Nephron (organoid): Measurements from ENCODE around the gene KISS1R.
"Not testable (repeated sequence)": the region's sequence is repeated elsewhere in the genome, so short reads cannot be mapped to it uniquely, and the experiment has no call there.

Experiments
- H3K27ac Mint-ChIP-seq, 3 experiments: 2 replicates each; pipeline ENCODE4 v1.8.0; 2020; ENCODE audit warnings: mixed read lengths in 3 of 3, mild to moderate bottlenecking in 2 of 3, moderate library complexity in 1 of 3
- H3K27me3 Mint-ChIP-seq: 2 replicates; pipeline ENCODE4 v1.8.0; 2021; ENCODE audit warnings: low read depth, mild to moderate bottlenecking, moderate library complexity, mixed read lengths
- H3K36me3 Mint-ChIP-seq: 2 replicates; pipeline ENCODE4 v1.8.0; 2020; ENCODE audit warnings: low read depth, mixed read lengths
- H3K4me1 Mint-ChIP-seq: 2 replicates; pipeline ENCODE4 v1.8.0; 2020; ENCODE audit warnings: mixed read lengths
- H3K4me3 Mint-ChIP-seq, 3 experiments: 2 replicates each; pipeline ENCODE4 v1.8.0; 2020; ENCODE audit warnings: mild to moderate bottlenecking in 3 of 3, mixed read lengths in 3 of 3, moderate library complexity in 2 of 3
- H3K9me3 Mint-ChIP-seq: 2 replicates; pipeline ENCODE4 v1.8.0; 2020; ENCODE audit warnings: mixed read lengths
- CTCF ChIP-seq, 3 experiments: fragments of 200-600 bp; sonication (generic); IDR thresholded peaks; one replicate each; pipeline ENCODE4 v1.5.0; 2021; ENCODE audit warnings: antibody characterized with exemption in 3 of 3; ENCODE audit not compliant: unreplicated experiment in 3 of 3

Gene KISS1R

GRCh38 chr19:875265-875879, 41.8 kb upstream of the KISS1R start:
- Mint-ChIP-seq H3K4me1 (no peaks in the 10 kb centered on the region), H3K27me3 (no peaks in the 10 kb centered on the region), H3K36me3 (peaks cover 21% of the 10 kb centered on the region), H3K4me3 (no peak overlapping the region), H3K27ac (no peak overlapping the region), H3K9me3 (no peaks in the 10 kb centered on the region)
- TF ChIP-seq CTCF (IDR thresholded peaks at IDR 0.05; ENCODE audit: unreplicated experiment in 3 of 3), result no peak

- Mint-ChIP-seq H3K27me3 (no peaks in the 10 kb centered on the region), H3K36me3 (peaks cover 23% of the 10 kb centered on the region), H3K4me1 (no peaks in the 10 kb centered on the region), H3K27ac (no peak overlapping the region), H3K9me3 (no peaks in the 10 kb centered on the region), H3K4me3 (no peak overlapping the region)
- no peak for TF ChIP-seq CTCF (IDR thresholded peaks at IDR 0.05; ENCODE audit: unreplicated experiment in 3 of 3)
These were observed 41.0 kb upstream of the KISS1R start for GRCh38 chr19:876089-876488.

- Mint-ChIP-seq H3K27me3 (no peaks in the 10 kb centered on the region), H3K9me3 (no peaks in the 10 kb centered on the region), H3K27ac (no peak overlapping the region), H3K4me3 (no peak overlapping the region), H3K4me1 (no peaks in the 10 kb centered on the region), H3K36me3 (peaks cover 28% of the 10 kb centered on the region)
- no peak for TF ChIP-seq CTCF (IDR thresholded peaks at IDR 0.05; ENCODE audit: unreplicated experiment in 3 of 3)
These were observed 40.3 kb upstream of the KISS1R start for GRCh38 chr19:876780-877314.

GRCh38 chr19:877992-878660, 39.0 kb upstream of the KISS1R start:
- not testable (repeated sequence) for H3K4me1 Mint-ChIP-seq, H3K9me3 Mint-ChIP-seq, H3K4me3 Mint-ChIP-seq, H3K27me3 Mint-ChIP-seq, H3K27ac Mint-ChIP-seq
- H3K36me3 Mint-ChIP-seq, result peaks cover 34% of the 10 kb centered on the region

- not testable (repeated sequence) for H3K4me1 Mint-ChIP-seq, H3K4me3 Mint-ChIP-seq, H3K9me3 Mint-ChIP-seq, H3K27me3 Mint-ChIP-seq, H3K27ac Mint-ChIP-seq
- H3K36me3 Mint-ChIP-seq, result peaks cover 34% of the 10 kb centered on the region
These were observed 38.2 kb upstream of the KISS1R start for GRCh38 chr19:878751-879561.

- no peaks in the 10 kb centered on the region for H3K9me3 Mint-ChIP-seq
- H3K27ac Mint-ChIP-seq, result no peak overlapping the region
- no peak for TF ChIP-seq CTCF (IDR thresholded peaks at IDR 0.05; ENCODE audit: unreplicated experiment in 3 of 3)
- no peaks in the 10 kb centered on the region for H3K4me1 Mint-ChIP-seq
- H3K27me3 Mint-ChIP-seq, result no peaks in the 10 kb centered on the region
- no peak overlapping the region for H3K4me3 Mint-ChIP-seq
- peaks cover 34% of the 10 kb centered on the region for H3K36me3 Mint-ChIP-seq
These were observed 37.3 kb upstream of the KISS1R start for GRCh38 chr19:879711-880438.
